ENCODE measurements around the gene CHST2.

Gene CHST2

GRCh38 chr3:143100451-143100850 is 19.1 kb upstream of the CHST2 start:
- TF ChIP-seq, protein P1, sequence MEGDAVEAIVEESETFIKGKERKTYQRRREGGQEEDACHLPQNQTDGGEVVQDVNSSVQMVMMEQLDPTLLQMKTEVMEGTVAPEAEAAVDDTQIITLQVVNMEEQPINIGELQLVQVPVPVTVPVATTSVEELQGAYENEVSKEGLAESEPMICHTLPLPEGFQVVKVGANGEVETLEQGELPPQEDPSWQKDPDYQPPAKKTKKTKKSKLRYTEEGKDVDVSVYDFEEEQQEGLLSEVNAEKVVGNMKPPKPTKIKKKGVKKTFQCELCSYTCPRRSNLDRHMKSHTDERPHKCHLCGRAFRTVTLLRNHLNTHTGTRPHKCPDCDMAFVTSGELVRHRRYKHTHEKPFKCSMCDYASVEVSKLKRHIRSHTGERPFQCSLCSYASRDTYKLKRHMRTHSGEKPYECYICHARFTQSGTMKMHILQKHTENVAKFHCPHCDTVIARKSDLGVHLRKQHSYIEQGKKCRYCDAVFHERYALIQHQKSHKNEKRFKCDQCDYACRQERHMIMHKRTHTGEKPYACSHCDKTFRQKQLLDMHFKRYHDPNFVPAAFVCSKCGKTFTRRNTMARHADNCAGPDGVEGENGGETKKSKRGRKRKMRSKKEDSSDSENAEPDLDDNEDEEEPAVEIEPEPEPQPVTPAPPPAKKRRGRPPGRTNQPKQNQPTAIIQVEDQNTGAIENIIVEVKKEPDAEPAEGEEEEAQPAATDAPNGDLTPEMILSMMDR (IDR thresholded peaks at IDR 0.05) = no peak
- H3K27me3 ChIP-seq = no peaks in the 10 kb centered on the region
- no peaks in the 10 kb centered on the region for H3K4me1 ChIP-seq
- DNase-seq = no peak
- peaks cover 0 to 22% (median 20%) of the 10 kb centered on the region in 3 donors for H3K9me3 ChIP-seq
- no peaks in the 10 kb centered on the region for H3K36me3 ChIP-seq
- H3K4me3 ChIP-seq = no peak overlapping the region
- intact Hi-C loops (cut with DNase I; ENCODE audit: low total_unique reads) = no loop called here
- H3K27ac ChIP-seq = no peak overlapping the region

- no peak for DNase-seq
- intact Hi-C loops (cut with DNase I; ENCODE audit: low total_unique reads) = no loop called here
- Histone ChIP-seq H3K27me3 (no peaks in the 10 kb centered on the region), H3K27ac (no peak overlapping the region), H3K4me3 (no peak overlapping the region), H3K9me3 (peaks cover 0 to 30% (median 23%) of the 10 kb centered on the region in 3 donors), H3K4me1 (no peaks in the 10 kb centered on the region), H3K36me3 (no peaks in the 10 kb centered on the region)
- TF ChIP-seq, protein P1 (IDR thresholded peaks at IDR 0.05) = no peak
Measured at GRCh38 chr3:143101792-143102381, 17.7 kb upstream of the CHST2 start.

DNA sequence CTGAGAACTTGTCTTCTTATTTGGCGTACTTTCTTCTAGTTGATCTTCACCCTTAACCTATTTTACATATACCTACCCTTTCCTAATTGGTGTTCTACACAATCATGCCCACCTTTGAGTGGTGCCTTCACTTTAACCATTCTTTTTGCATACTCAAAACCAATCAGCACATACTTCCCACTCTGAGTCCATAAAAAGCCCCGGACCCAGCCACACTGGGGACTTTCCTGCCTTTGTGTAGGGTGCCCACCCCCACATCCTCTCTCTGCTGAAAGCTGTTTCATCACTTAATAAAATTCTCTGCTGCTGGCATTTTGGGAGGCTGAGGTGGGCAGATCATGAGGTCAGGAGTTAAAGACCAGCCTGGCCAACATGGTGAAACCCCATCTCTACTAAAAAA is 15.9 kb upstream of the CHST2 start:
- no peak overlapping the region for H3K27ac ChIP-seq
- no peaks in the 10 kb centered on the region for H3K4me1 ChIP-seq
- no peak overlapping the region for H3K4me3 ChIP-seq
- no peaks in the 10 kb centered on the region for H3K36me3 ChIP-seq
- peaks cover 0 to 30% (median 23%) of the 10 kb centered on the region in 3 donors for H3K9me3 ChIP-seq
- intact Hi-C loops (cut with DNase I; ENCODE audit: low total_unique reads) = no loop called here
- H3K27me3 ChIP-seq = no peaks in the 10 kb centered on the region
- TF ChIP-seq, protein P1 (IDR thresholded peaks at IDR 0.05) = no peak
- no peak for DNase-seq

- Histone ChIP-seq H3K9me3 (peaks cover 0 to 30% (median 23%) of the 10 kb centered on the region in 3 donors), H3K27ac (no peak overlapping the region), H3K4me3 (no peak overlapping the region), H3K4me1 (no peaks in the 10 kb centered on the region), H3K36me3 (no peaks in the 10 kb centered on the region), H3K27me3 (no peaks in the 10 kb centered on the region)
- TF ChIP-seq, protein P1 (IDR thresholded peaks at IDR 0.05) = no peak
- intact Hi-C loops (cut with DNase I; ENCODE audit: low total_unique reads) = no loop called here
- DNase-seq = no peak
Measured at GRCh38 chr3:143105170-143105569, 14.4 kb upstream of the CHST2 start.

GRCh38 chr3:143109861-143110260 is 9.7 kb upstream of the CHST2 start:
- Histone ChIP-seq H3K4me3 (no peak overlapping the region), H3K4me1 (no peaks in the 10 kb centered on the region), H3K27ac (no peak overlapping the region), H3K36me3 (no peaks in the 10 kb centered on the region), H3K27me3 (no peaks in the 10 kb centered on the region), H3K9me3 (peaks cover 0 to 14% (median 9%) of the 10 kb centered on the region in 3 donors)
- DNase-seq = no peak
- TF ChIP-seq, protein P1 (IDR thresholded peaks at IDR 0.05) = no peak
- intact Hi-C loops (cut with DNase I; ENCODE audit: low total_unique reads) = no loop called here

DNA sequence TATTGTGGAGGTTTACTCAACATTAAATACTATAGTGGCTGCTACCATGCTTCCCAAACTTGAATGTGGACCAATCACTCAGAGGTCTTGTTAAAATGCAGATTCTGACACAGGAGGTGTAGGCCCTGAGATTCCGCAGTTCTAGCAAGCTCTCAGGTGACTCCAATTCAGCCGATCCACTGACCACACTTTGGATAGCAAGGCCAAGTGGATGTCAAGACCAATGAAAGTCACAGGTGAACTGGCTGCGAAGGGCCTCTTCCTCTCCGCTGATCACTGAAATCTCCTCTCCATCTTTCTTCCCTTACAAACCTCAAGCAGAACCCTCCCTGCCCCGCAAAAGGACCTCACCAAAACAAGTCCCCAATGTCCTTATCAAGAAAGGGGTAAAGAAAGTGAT is 9.2 kb upstream of the CHST2 start:
- DNase-seq = no peak
- H3K4me1 ChIP-seq = no peaks in the 10 kb centered on the region
- no peak overlapping the region for H3K27ac ChIP-seq
- no peak overlapping the region for H3K4me3 ChIP-seq
- TF ChIP-seq, protein P1 (IDR thresholded peaks at IDR 0.05) = no peak
- no peaks in the 10 kb centered on the region for H3K27me3 ChIP-seq
- H3K9me3 ChIP-seq = peaks cover 0 to 9% (median 4%) of the 10 kb centered on the region in 3 donors
- intact Hi-C loops (cut with DNase I; ENCODE audit: low total_unique reads) = no loop called here
- no peaks in the 10 kb centered on the region for H3K36me3 ChIP-seq
